Thymus (tissue), 11 donors: ENCODE measurements around the gene IFITM5. TPM values are rescaled to one million over a fixed set of nuclear protein-coding genes. Genes with fewer than 3 reads are reported as not detected.
"Not testable (repeated sequence)": the region's sequence is repeated elsewhere in the genome, so short reads cannot be mapped to it uniquely, and the experiment has no call there.

ENCODE experiments used
- DNase-seq, 9 donors: peaks; one replicate each; pipeline ENCODE4 v3.0.0-alpha.2; 2013; ENCODE audit warnings: low spot score in 9 of 9, low read depth in 6 of 9, missing footprints in 1 of 9
- H3K27ac ChIP-seq, 2 donors: one replicate each; pipeline ENCODE4 v1.5.1; 2013; ENCODE audit warnings: control low read depth in 1 of 2, low read depth in 1 of 2, low read length in 1 of 2, mild to moderate bottlenecking in 1 of 2, moderate library complexity in 1 of 2
- H3K27me3 ChIP-seq, 2 donors: one replicate each; pipeline ENCODE4 v1.5.1; 2013; ENCODE audit warnings: low read length in 1 of 2; ENCODE audit not compliant: control insufficient read depth in 2 of 2, insufficient read depth in 1 of 2
- H3K36me3 ChIP-seq, 2 donors: one replicate each; pipeline ENCODE4 v1.5.1; 2013; ENCODE audit warnings: low read length in 1 of 2, mild to moderate bottlenecking in 1 of 2, moderate library complexity in 1 of 2; ENCODE audit not compliant: control insufficient read depth in 2 of 2, insufficient read depth in 2 of 2
- H3K4me1 ChIP-seq, 2 donors: one replicate each; pipeline ENCODE4 v1.5.1; 2013; ENCODE audit warnings: low read length in 2 of 2; ENCODE audit not compliant: control insufficient read depth in 2 of 2, insufficient read depth in 2 of 2
- H3K4me3 ChIP-seq, 2 donors: one replicate each; pipeline ENCODE4 v1.5.1; 2013; ENCODE audit warnings: low read length in 2 of 2, control low read depth in 1 of 2, mild to moderate bottlenecking in 1 of 2
- H3K9me3 ChIP-seq, 2 donors: one replicate each; pipeline ENCODE4 v1.5.1; 2013; ENCODE audit warnings: low read length in 1 of 2, mild to moderate bottlenecking in 1 of 2; ENCODE audit not compliant: control insufficient read depth in 2 of 2, insufficient read depth in 1 of 2
- WGBS: extraction: QIAGEN DNeasy Blood & Tissue Kit; methylation state at CpG from one replicate; pipeline ENCODE4 v1.1.7; 2013; 5-methylcytosine and 5-hydroxymethylcytosine counted together
- polyA plus RNA-seq: library from polyadenylated mRNA; stranded (reverse); fragments of 200-250 nt; gene quantifications from one replicate; pipeline ENCODE4 v1.2.3, GENCODE V29; 2013
- total RNA-seq: library from RNA; stranded (reverse); fragments of 120-200 nt; gene quantifications from one replicate; pipeline ENCODE4 v1.2.4, GENCODE V29; 2013
- donor health status: healthy.

The IFITM5 gene
- total and polyA plus RNA-seq, 2 donors = 0.25 TPM; not detected in 1

GRCh38 chr11:335779-336658 is 36.7 kb upstream of the IFITM5 start:
- DNase-seq = no peak

GRCh38 chr11:334264-334994 is 35.1 kb upstream of the IFITM5 start:
- Histone ChIP-seq H3K27me3 (no peaks in the 10 kb centered on the region), H3K36me3 (no peaks in the 10 kb centered on the region), H3K4me3 (no peak overlapping the region), H3K9me3 (peaks cover 0 to 12% of the 10 kb centered on the region in 2 donors), H3K4me1 (peaks cover 44 to 77% of the 10 kb centered on the region in 2 donors), H3K27ac (peak overlapping the region in 1 of 2 donors; percentile 40)
- DNase-seq = no peak
- WGBS = 85% methylated on average over 25 of the region's 25 CpGs

More at GRCh38 chr11:335779-336658, 36.7 kb upstream of the IFITM5 start:
- Histone ChIP-seq H3K27me3 (no peaks in the 10 kb centered on the region), H3K36me3 (no peaks in the 10 kb centered on the region), H3K4me3 (no peak overlapping the region), H3K4me1 (peaks cover 32 to 62% of the 10 kb centered on the region in 2 donors), H3K9me3 (no peaks in the 10 kb centered on the region), H3K27ac (peak overlapping the region; percentile 19 to 64)
- 45% methylated on average over 15 of the region's 15 CpGs for WGBS

GRCh38 chr11:333616-334263 is 34.4 kb upstream of the IFITM5 start:
- H3K36me3 ChIP-seq, DNase-seq, H3K4me3 ChIP-seq, H3K27me3 ChIP-seq: not testable (repeated sequence)
- Histone ChIP-seq H3K9me3 (peaks cover 0 to 14% of the 10 kb centered on the region in 2 donors), H3K4me1 (peaks cover 44 to 83% of the 10 kb centered on the region in 2 donors), H3K27ac (peak overlapping the region in 1 of 2 donors; percentile 40)
- 96% methylated on average over 17 of the region's 17 CpGs for WGBS

- Histone ChIP-seq H3K27ac (peak overlapping the region in 1 of 2 donors; percentile 24), H3K4me1 (peaks cover 44 to 86% of the 10 kb centered on the region in 2 donors), H3K27me3 (no peaks in the 10 kb centered on the region), H3K9me3 (peaks cover 0 to 18% of the 10 kb centered on the region in 2 donors), H3K4me3 (no peak overlapping the region), H3K36me3 (peaks cover 0 to 1% of the 10 kb centered on the region in 2 donors)
- 70% methylated on average over 23 of the region's 23 CpGs for WGBS
- peak in 1 of 9 donors; percentile 22 for DNase-seq
Observed at GRCh38 chr11:332651-333480, 33.5 kb upstream of the IFITM5 start.

- peak overlapping the region in 1 of 2 donors; percentile 4 for H3K4me3 ChIP-seq
Observed at GRCh38 chr11:331358-332060, 32.2 kb upstream of the IFITM5 start.

GRCh38 chr11:330694-331357 is 31.5 kb upstream of the IFITM5 start:
- WGBS = 14% methylated on average over 34 of the region's 34 CpGs
- peak in 1 of 9 donors; percentile 77 for DNase-seq
- Histone ChIP-seq H3K9me3 (peaks cover 0 to 19% of the 10 kb centered on the region in 2 donors), H3K27ac (peak overlapping the region; percentile 72 to 76), H3K4me3 (peak overlapping the region in 1 of 2 donors; percentile 4), H3K4me1 (peaks cover 52 to 90% of the 10 kb centered on the region in 2 donors), H3K36me3 (peaks cover 0 to 2% of the 10 kb centered on the region in 2 donors), H3K27me3 (no peaks in the 10 kb centered on the region)

More at GRCh38 chr11:331358-332060, 32.2 kb upstream of the IFITM5 start:
- DNase-seq = no peak
- peaks cover 50 to 90% of the 10 kb centered on the region in 2 donors for H3K4me1 ChIP-seq
- no peaks in the 10 kb centered on the region for H3K27me3 ChIP-seq
- H3K27ac ChIP-seq = peak overlapping the region; percentile 72 to 76
- WGBS = 53% methylated on average over 19 of the region's 19 CpGs
- peaks cover 0 to 2% of the 10 kb centered on the region in 2 donors for H3K36me3 ChIP-seq
- peaks cover 0 to 19% of the 10 kb centered on the region in 2 donors for H3K9me3 ChIP-seq

- Histone ChIP-seq H3K27me3 (no peaks in the 10 kb centered on the region), H3K36me3 (peaks cover 0 to 2% of the 10 kb centered on the region in 2 donors), H3K9me3 (peaks cover 0 to 19% of the 10 kb centered on the region in 2 donors), H3K4me1 (peaks cover 48 to 88% of the 10 kb centered on the region in 2 donors), H3K4me3 (no peak overlapping the region), H3K27ac (peak overlapping the region; percentile 19 to 76)
- WGBS = 52% methylated on average over 14 of the region's 14 CpGs
- no peak for DNase-seq
Observed at GRCh38 chr11:330307-330693, 31.0 kb upstream of the IFITM5 start.
